Measurements from ENCODE around the gene CRHR2.

- TF ChIP-seq TOPORS (CRISPR knock-in tag; IDR thresholded peaks at IDR 0.05) = no peak
- no peak for TF ChIP-seq REST (IDR thresholded peaks at IDR 0.05; ENCODE audit: borderline replicate concordance in 1 of 2, low read depth in 1 of 2, low read length in 2 of 2)
- TF ChIP-seq CTCF (CRISPR knock-in tag; IDR thresholded peaks at IDR 0.05) = no peak
- TF ChIP-seq JUND (CRISPR knock-in tag; IDR thresholded peaks at IDR 0.05) = no peak
- TF ChIP-seq MAFG (CRISPR knock-in tag; IDR thresholded peaks at IDR 0.05) = no peak
- TF ChIP-seq POLR2A (IDR thresholded peaks at IDR 0.05; ENCODE audit: insufficient read depth in 1 of 2, low read depth in 2 of 2, low read length in 2 of 2) = no peak
These were observed 20.3 kb downstream of the CRHR2 start for GRCh38 chr7:30661926-30662325.
